Renal cortical epithelial cell (primary cell): ENCODE results near the gene UMAD1. TPM values are rescaled to one million over a fixed set of nuclear protein-coding genes. Genes with fewer than 3 reads are reported as not detected.

Source experiments
- DNase-seq: peaks from one replicate; pipeline ENCODE4 v3.0.0-alpha.2; 2011; ENCODE audit warnings: low read depth
- total RNA-seq: library from RNA; depleted of rRNA; stranded (reverse); fragments of >200 nt; gene quantifications from 2 replicates; pipeline ENCODE4 v1.2.3, GENCODE V29; 2014

Gene UMAD1
- total RNA-seq, 1 donor from 2014 or later, result 24.2 TPM

DNA sequence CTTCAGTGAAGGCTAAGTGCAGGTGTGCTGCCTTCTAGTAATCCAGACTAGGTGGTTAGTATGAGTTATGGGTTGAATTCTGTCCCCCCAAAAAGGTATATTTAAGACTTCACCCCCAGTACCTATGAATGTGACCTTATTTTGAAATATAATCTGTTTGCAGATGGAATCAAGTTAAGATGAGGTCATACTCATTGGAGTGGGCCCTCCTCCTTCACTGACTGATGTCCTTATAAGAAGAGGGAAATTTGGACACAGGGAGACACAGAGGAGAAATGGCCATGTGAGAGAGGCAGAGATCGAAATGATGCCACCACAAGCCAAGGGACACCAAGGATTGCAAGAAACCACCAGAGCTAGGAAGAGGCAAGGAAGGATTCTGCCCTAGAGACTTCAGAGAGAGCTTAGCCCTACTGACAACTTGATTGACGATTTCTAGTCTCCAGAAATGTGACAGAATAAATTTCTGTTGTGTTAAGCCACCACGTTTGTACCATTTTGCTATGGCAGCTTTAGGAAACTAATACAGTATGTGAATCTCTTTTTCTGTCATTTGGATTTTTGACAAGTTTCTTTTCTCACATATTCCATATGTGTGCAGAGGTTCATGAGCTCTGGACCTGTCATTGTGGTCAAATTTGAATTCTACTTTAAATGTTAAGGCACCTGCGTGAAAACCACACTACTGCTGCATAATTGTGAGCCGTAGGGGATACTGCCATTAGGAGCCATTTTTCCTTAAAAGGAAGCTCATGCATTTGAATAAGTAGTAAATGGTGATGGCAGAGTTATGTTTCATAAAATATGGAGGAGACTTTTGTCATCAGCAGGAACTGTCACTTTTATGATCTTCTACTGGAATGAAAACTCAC lies 80.4 kb downstream of the UMAD1 start:
- DNase-seq, result no peak

DNA sequence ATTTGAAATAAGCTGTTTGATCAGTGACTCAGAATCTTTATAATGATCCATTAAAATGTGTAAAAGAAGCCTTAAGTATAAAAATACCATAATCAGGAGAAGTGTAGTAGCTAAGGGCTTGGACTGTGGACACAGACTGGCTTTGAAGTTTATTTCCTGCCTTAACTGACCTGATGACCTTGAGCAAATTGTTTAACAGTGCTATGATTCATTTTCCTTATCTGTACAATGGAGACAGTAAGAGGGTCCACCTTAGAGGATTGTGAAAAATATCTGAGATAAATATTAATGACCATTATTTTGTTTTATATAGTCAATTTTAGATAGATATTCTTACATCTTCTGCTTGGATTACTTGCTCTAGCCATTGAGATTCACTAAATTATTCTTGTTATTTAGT lies 91.2 kb downstream of the UMAD1 start:
- no peak for DNase-seq

DNA sequence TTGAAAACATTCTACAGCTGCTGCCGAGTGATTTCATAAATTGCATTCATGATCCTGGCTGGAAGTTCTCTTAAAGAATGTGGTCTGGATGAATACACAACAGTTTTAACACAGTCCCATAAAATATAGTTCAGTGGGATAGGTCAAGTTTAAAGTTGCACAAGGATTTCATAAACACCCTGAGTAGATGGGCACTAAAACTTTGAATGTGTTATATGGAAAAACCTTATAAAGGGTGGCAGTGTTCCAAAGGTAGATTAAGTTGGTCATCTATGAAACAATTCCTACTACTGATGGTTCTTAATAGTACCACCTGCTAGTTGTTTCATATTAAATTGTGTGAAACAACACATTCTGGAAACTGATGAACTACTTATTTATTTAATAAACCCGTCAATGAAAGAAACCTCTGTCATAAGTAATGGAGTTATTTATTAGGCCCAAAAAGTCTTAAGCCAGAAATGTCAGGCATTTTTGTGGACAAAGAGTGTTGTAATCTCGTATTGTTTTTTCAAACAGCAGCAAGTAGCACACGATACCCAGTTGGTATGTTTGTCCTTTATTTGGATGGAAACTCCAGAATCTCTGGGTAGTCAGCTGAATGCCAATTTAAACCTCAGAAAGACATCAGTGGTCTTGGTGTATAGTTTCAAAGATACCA lies 92.2 kb downstream of the UMAD1 start:
- DNase-seq, result peak; percentile 80

DNA sequence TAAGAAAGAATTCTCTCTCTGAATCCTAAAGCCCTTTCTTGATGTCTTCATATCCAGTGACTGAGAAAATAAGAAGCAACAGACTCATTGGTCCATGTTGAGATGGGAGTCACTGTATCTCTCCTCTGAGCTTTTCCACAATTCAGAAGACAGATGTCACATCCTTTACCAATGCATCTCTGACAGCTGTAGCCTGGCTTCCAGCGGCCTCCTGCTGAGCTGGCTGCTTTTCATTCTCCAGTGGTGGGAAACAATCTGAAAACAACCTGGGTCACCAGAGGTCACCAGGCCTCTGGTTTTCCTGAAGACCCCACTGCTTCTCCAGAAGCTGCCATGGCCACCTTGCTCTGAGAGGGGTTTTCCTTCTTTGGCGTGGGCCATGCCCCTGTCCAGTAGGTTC lies 96.1 kb downstream of the UMAD1 start:
- no peak for DNase-seq

DNA sequence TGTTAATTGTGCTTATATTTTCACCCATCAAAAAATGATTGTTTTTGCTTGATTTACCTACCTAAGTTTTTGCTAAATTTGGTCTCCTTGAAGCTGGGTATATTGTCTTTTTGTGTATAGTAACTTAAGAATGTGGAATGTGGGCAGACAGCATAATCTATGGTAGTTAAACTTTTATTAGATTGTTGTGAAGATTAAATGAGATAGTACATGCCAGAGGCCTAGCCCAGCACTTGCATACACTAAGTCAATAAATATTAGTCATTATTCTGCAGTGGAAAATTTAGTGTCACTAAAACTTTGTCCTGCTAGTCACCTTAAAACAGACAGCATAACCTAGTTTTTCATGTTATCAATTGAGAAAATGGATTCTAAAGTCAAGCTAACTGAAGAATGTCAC lies 97.1 kb downstream of the UMAD1 start:
- no peak for DNase-seq

DNA sequence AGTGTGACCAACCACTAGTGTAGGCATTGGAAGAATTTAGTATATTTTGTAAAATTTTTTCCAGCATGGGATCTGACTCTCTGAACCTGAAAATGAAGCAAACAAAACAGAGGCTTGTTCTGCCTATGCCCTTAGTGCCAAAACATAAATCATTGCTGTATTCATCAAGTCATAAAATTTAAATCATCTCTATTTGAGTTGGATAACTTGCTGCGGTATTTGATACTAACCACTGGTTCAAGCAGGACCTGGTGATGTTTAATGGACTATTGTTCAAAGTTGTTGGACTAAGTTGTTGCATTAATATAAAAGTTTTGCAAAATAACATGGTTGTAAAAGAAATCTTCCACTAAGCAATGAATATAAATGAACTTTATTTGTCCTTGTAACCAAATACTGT lies 97.6 kb downstream of the UMAD1 start:
- no peak for DNase-seq

DNA sequence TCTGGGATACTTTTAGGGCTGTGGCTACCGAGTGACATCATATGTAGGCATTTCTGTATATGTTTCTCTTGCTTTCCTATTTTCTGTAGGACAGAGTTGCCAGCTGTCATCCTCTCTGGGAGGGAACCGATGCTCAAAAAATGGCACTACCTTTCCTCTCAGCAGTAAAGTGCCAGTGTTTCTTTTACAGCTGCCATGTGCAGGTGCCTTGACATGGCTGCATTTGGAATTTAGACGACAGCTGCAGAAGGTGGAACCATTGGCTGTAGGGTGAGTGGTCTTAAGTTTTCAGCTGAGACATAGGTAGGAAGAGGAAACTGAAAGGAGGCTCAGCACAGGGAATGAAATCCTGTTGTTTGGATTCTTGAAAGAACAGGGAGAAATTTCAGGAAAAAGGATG lies 98.1 kb downstream of the UMAD1 start:
- no peak for DNase-seq

DNA sequence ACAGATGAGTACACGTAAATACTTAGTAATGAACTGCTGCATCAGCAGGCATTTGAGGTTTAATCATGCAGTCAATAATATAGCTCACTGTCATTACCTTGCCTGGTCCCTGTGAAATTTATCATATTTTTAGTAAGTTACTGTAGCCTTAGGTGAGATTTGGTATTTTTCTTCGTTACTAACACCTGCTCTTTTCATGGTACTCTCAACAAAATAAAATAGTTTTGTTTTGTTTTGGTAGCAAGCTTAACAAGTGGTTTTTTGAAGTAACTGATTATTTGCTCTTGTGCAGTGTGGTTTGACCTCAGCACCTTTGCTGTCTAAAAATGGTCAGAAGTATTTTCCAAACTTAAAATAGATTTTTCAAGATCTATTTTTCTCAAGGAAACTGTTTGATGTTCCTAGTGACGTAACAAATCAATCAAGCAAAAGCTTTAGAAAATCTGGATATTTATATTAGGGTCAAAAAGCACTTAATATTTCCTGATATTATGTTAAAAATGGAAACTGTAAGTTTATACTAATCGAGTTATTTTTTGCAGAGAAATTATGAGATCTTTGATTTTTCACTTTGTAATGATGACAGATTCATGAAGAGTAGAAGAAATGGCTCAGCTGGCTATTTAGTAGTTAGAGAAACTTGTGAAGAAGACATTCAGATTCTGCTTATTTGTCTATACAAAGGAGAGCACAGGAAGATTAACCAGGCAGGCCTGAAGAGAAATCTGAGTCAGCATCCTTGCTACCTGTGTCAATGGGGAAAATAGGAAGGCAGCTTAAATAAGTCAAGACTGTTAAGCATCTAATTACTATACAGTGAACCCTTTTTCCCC lies 98.9 kb downstream of the UMAD1 start:
- peak; percentile 20 for DNase-seq

DNA sequence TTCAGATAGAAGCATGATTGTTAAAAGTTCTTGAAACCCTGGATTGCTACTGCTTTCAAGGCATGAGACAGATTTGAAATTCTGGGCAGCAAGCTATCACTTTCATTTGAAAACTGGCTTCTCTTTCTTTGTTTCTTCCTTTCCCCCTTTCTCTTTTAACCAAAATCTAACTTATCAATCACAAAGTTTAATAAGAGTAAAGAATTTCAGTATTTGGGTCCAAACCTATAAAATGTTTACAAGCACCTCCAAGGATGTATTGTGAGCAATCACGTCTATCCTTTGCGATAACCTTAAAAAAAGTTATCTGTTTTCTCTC lies 99.4 kb downstream of the UMAD1 start:
- DNase-seq, result no peak

DNA sequence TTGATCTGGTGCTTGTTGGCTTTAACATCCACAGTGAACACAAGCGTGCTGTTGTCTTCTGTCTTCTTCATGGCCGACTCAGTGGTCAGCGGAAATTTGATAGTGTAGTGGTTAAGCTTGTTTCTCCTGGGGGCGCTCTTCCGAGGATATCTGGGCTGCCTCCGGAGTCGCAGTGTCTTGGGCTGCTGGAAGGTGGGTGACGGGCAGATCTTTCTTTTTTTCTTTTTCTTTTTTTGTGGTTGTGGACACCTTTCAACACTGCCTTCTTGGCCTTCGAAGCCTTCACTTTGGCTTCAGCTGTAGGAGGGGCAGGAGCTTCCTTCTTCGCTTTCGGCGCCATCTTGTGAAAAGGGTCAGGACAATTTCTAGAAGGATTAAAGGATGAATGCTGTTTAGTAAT lies 101.7 kb downstream of the UMAD1 start:
- no peak for DNase-seq

DNA sequence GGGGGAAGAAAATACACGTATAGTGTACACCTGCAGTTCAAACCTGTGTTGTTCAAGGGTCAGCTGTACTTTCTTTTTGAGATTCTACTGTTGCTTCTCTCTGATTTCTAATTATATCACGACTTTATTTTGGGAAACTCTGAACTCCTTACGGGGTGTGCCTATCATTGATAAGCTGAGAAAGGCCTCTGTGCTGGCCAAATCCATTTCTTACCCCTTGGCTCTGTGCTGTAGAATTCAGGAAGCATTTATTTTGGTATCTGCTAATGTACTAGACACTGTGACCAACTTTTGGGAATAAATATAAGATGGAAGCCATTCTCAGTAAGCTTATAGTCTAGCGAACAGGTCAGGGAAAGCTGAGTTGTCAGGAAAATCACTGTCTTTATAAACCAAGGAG lies 104.7 kb downstream of the UMAD1 start:
- no peak for DNase-seq

DNA sequence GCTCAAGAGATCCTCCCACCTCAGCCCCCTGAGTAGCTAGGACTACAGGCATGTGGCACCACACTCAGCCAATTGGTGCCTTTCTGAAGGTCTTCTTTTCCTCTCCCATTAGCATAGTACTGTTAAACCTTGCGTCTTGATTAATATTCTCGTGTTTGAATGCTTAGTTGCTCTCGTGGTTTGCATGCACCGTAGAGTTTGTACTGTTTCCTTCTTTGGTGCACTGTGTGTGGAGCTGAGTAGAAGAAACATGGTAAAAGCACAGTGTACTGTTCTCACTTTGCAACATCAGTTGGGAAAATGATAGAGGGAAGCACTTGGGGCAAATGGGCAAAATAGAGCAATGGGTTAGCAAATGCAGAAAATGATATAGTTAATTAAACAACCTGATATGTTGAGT lies 105.4 kb downstream of the UMAD1 start:
- no peak for DNase-seq

DNA sequence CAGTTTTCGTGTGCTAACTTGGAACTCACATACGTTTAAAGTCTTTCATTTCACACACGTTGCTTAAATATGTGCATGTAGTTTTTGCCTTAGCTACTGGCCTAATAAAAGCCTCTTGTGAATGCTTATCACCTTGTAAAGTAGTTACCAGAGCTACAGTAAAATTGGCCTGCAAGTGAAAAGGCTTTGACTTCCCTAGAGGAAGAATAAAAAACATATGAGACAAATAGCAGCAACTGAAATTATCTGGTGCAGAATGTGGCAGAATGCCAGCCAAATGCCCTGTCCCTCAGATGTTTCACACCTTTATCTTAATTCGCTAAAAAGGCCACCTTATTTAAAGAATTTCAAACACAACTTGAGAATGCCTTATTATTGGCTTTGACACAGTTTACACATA lies 105.9 kb downstream of the UMAD1 start:
- no peak for DNase-seq

DNA sequence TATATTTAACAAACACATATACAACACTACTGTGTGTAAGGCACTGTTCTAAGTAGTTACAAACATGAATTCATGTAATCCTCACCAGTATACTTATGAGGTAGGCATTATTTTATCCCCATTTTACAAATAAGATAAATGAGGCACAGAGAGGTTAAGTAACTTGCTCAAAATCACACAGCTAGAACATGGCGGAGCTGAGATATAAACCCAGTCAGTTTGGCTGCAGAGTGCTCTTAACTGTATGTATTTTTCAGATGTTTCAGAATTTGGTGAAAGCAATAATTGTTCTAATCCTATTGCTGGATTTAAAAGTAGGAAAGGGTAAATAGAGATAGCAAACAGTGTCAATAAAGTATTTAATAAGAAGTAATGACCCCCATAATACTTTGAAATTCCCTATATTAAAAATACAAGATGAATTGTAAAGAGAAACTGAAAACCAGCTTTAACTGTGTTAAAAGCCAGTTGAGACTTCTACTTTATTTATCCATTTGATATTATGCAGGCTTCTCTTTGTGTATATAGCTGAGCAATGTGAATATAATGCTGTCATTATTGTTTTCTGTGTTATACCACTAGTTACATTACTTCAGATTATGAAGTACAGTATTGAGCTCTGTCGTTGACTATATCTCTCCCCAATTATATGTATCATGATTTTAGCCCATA lies 110.2 kb downstream of the UMAD1 start:
- no peak for DNase-seq

DNA sequence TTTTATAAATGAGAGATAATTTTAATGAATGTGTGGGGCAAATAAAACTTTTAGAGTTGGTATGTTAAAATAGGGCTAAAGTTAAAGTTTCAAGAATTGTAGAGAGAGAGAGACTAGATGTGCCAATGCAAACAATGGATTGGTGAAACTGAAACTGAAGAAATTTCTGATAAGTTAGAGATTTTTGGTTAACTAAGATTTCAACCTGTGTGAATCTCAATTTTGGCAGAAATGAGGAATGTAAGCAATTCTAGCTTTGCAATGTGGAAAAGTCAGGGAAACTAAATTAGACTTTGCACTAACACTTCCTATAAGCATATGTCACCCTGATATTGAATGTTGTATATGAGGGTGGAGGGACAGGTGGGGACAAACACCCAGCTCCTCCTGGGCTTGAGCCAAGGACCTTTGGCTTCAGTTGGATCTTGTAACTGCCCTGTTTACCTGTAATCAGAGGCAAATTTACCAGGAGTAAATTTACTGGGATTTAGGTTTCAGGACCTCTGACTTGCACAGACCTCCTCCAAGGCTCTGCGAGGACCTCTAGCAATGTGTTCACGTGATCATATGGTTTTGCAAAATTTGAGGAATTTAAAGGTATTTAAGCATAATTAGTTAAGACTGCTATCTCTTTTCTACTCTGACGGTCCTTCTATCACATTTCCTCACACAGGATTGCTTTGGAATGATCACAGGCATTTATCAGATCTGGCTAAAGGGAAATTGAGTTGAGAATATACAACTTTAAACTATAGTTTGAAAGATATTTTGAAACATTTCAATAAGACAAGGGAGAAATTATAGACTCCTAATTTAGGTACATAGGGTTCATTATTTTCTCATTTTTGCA lies 110.9 kb downstream of the UMAD1 start:
- no peak for DNase-seq

DNA sequence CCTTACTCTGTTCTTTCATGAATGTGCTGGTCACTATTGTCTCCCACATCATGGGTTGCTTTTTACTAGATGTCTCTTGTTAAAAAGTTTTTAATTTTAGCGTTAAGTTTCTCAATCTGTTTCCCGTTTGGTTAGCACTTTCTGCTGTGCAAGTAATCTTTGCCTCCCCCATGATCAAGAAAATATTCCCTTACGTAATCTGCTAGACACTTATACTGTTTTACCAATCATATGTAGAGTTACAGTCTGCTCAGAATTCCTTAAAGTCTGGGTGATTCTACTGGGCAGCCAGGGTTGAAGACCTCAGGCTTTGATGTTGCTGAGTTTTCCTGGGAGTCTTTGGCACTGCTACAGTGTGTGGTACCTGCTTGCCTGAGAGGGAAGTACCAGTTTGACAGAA lies 116.0 kb downstream of the UMAD1 start:
- DNase-seq, result no peak

DNA sequence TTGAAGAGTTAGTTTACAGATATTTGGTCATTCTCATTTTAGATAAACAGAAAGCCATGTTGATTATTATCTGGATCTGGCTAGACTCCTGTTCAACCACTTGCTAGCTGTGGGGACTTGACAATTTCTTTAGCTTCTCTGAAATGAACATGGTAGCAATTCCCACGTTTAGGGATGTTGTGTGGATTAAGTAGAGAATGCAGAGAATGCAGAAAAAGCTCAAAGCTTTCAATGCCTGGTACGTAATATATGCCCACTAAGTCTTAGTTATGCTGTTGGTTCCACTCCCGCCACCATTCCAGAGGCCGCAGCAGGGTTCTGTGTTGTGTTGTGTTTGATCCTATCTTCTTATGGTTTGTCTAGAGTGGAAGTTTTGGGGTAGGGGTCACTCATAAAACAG lies 117.0 kb downstream of the UMAD1 start:
- no peak for DNase-seq

DNA sequence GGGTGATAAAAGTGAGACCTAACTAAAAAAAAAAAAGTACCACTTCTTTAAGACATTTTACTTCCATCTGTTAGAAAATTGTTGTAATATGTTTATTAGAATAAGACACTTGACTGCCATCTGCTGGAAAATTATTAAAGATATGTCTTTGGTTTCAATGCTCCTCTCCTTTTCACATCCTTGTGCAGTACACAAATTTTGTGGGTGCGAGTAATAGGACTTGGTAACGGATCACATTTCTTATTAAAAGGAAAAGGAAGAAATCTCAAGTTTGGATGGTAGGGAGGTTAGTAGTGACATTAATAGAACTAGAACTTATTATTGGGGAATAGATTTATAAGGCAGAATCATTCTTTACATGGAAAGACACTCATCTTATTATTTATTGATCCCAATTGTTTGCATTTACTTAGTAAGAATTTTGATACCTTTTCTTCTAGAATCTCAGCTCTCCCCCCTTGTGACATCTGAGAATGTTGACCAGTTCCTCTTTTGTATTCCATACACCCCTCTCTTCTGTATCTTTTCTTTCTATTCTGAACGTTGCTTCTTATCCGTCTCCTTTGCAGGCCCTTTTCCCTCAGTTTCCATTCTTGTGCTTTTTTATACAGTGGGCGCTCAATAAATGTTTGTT lies 120.9 kb downstream of the UMAD1 start:
- peak; percentile 44 for DNase-seq

DNA sequence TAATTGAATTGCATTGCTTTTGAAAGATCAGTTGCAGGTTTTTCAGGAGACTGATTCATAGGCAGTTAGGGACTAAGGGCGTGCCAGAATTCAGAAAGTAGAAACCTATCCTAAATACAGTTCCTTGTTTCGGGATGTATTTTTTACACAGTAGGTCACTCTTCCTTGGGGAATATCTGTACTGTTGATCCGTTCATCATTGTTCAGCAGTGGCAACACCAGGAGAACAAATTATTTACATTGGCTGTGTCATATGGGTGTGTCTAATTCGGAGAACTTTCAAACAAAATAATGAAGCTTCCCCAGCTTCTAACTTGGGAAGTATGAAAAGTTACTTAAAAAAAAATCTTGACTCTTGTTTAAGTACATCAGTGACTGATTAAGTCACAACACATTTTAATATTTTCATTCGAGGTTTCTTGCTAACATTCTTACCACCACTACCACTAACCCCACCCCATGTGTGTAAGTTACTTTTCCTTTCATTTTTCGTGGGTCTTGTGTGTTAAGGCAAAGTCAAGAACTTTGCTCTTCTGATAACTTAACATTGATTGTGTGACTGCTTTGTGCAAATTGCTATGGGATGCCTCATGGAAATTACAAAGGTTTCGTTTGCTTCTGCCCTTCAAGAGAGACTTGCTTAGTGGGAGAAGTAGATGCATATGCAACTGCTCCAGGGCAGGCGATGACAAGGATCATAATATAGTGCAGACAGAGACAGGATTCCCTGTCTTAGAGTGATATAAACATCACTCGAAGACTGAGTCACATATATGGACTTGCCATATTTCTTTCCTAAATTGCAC lies 121.6 kb downstream of the UMAD1 start:
- DNase-seq, result no peak
